Heart left ventricle (tissue), 16 donors: ENCODE results near the gene PARP3. TPM values are rescaled to one million over a fixed set of nuclear protein-coding genes. Genes with fewer than 3 reads are reported as not detected.

Source experiments
- ATAC-seq, 4 donors: fragments of 200-7000 bp; cut with Tn5 transposase; one replicate each; pipeline ENCODE4 v1.9.1; 2020 to 2022; ENCODE audit warnings: moderate library complexity in 4 of 4, mild to moderate bottlenecking in 3 of 4, moderate number of reproducible peaks in 1 of 4
- DNase-seq, 5 donors: peaks; one replicate each; pipeline ENCODE4 v3.0.0-alpha.2; 2020
- H3K27ac ChIP-seq, 12 donors: fragments of 200-600 bp; sonication (generic) in 4 of 12; one replicate each; pipeline versions ENCODE4 v1.5.0 to v1.8.0; 2016 to 2022; ENCODE audit warnings: mild to moderate bottlenecking in 2 of 12
- H3K27me3 ChIP-seq, 9 donors: fragments of 200-600 bp; sonication (generic) in 2 of 9; one replicate each; pipeline versions ENCODE4 v1.5.1 to v1.8.0; 2016 to 2022; ENCODE audit warnings: mild to moderate bottlenecking in 3 of 9
- H3K36me3 ChIP-seq, 9 donors: fragments of 200-600 bp; sonication (generic) in 2 of 9; one replicate each; pipeline versions ENCODE4 v1.5.0 to v1.8.0; 2018 to 2022; ENCODE audit warnings: mild to moderate bottlenecking in 2 of 9
- H3K4me1 ChIP-seq, 12 donors: fragments of 200-600 bp; sonication (generic) in 4 of 12; one replicate each; pipeline versions ENCODE4 v1.5.0 to v1.8.0; 2016 to 2022; ENCODE audit warnings: mild to moderate bottlenecking in 3 of 12
- H3K4me3 ChIP-seq, 12 donors: fragments of 200-600 bp; sonication (generic) in 4 of 12; one replicate each; pipeline versions ENCODE4 v1.5.0 to v1.8.0; 2017 to 2022; ENCODE audit warnings: mild to moderate bottlenecking in 9 of 12, moderate library complexity in 4 of 12
- H3K9me3 ChIP-seq, 12 donors: fragments of 200-600 bp; sonication (generic) in 4 of 12; one replicate each; pipeline versions ENCODE4 v1.5.0 to v1.8.0; 2016 to 2022; ENCODE audit warnings: mild to moderate bottlenecking in 1 of 12
- POLR2A ChIP-seq, 2 donors: fragments of 450-650 bp; IDR thresholded peaks; one replicate each; pipeline ENCODE4 v1.6.1; 2017; ENCODE audit warnings: antibody characterized with exemption in 2 of 2, mild to moderate bottlenecking in 2 of 2, moderate library complexity in 2 of 2
- WGBS, 4 donors: extraction: QIAGEN DNeasy Blood & Tissue Kit in 2 of 4; methylation state at CpG; one replicate each; pipeline versions ENCODE4 v1.1.5 to v1.1.7; 2013 to 2018; 5-methylcytosine and 5-hydroxymethylcytosine counted together
- intact Hi-C, 10 donors: fragments of 100-400 bp; cut with DNase I; formaldehyde crosslinking; loops; one replicate each; pipeline versions ENCODE4 v1.11.1 to v1.14.2; 2022
- polyA plus RNA-seq, 2 donors: library from polyadenylated mRNA; stranded (reverse); fragments of 200-250 nt; gene quantifications; one replicate each; pipeline ENCODE4 v1.2.3, GENCODE V29; 2013
- total RNA-seq, 9 donors: library from RNA; depleted of rRNA in 2 of 9; stranded (reverse); fragments of >200 nt in 2 of 9; fragmentation: NEBNext Ultra II Directional in 3 of 9; extraction: Animal tissue kit (Norgen Biotek cat#: 25700) in 3 of 9; gene quantifications; one replicate each; pipeline versions ENCODE4 v1.1.0 to v1.2.4, GENCODE V29; 2016 to 2023
- TF ChIP-seq, protein P1 (sequence below), 12 donors: fragments of 200-600 bp; sonication (generic) in 4 of 12; IDR thresholded peaks; one replicate each; pipeline versions ENCODE4 v1.5.0 to v1.8.0; 2018 to 2022; ENCODE audit warnings: antibody characterized with exemption in 12 of 12, mild to moderate bottlenecking in 5 of 12
- donor health status: ischemic (EF 13 %, LVEDD 7.1; RV severe dilation, severe dysfunction).
- donor health status: healthy with polysubstance abuse.
- donor health status: DM: no; HTN: yes; CAD: no.
- donor health status: DM: no; HTN: no; CAD: no.
- donor health status: ischemic (EF 25% LVEDD 6.9; RV normal size, moderate dysfunction).
- donor health status: ischemic (EF 25% LVEDD 5.7; RV mildly dilated, moderate dysfunction).
- donor health status: healthy.
- donor health status: DM: yes; HTN: yes; CAD: no.
- donor health status: ischemic (EF 35%, LVEDD 5.7; RV mildly dilated, moderate dysfunction).
- donor health status: nonischemic (EF 11% LVEDD 7.7; RV severe dilation, severe dysfunction).
- donor health status: DM: yes; HTN: yes; CAD: no.
- donor health status: PGD.
- donor health status: ischemic (EF 29% LVEDD 5.4; RV normal size, mild dysfunction).
- donor health status: nonischemic (EF 23%, LVEDD 6.1; RV moderate dilation, normal function).

The PARP3 gene
- total and polyA plus RNA-seq, 11 donors, result 7.0 to 37.5 (median 13.9) TPM

DNA sequence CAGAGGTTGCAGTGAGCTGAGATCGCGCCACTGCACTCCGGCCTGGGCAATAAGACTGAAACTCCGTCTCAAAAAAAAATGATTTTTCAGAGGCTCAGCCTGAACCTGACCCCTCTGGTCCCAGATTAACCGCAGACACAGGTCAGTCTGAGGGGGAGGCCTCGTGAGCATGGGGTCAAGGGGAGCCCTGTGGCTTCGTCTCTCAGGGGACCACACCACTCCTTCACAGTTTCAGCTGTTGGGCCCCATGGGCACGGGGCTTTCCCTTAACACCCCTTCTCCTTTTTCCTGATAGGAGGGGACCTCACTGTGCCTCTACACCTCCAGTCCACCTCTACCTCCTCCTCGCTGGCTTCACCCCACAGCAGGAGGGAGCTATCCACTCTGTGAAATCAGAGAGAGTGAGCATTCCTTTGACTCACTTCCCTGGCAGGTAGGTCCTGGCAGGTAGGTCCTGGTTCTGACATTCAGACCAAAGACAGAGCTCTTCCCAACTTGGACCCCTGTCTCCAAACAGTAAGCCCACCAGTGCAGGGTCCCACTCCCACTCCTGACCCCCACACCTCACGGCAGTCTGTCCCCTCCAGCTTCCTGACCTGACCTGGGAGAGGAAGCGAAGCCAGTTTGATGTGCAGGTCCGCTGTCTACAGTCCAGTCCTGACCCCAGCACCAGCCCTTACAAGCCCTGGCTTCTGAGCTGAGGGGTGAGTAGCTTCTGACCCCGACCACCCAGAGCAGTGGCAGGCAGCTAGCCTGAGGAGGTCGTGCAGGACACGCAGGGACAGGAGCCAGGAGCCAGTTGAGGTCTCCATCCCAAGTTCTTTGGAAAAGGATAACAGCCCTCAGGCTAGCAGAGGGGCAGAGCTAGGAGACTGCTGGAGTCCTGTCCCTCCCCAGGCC, 9.4 kb upstream of the PARP3 start:
- Histone ChIP-seq H3K27ac (no peak overlapping the region), H3K27me3 (no peaks in the 10 kb centered on the region), H3K9me3 (no peaks in the 10 kb centered on the region), H3K4me1 (no peaks in the 10 kb centered on the region), H3K4me3 (no peak overlapping the region), H3K36me3 (peaks cover 0 to 55% (median 44%) of the 10 kb centered on the region in 9 donors)
- TF ChIP-seq, protein P1, sequence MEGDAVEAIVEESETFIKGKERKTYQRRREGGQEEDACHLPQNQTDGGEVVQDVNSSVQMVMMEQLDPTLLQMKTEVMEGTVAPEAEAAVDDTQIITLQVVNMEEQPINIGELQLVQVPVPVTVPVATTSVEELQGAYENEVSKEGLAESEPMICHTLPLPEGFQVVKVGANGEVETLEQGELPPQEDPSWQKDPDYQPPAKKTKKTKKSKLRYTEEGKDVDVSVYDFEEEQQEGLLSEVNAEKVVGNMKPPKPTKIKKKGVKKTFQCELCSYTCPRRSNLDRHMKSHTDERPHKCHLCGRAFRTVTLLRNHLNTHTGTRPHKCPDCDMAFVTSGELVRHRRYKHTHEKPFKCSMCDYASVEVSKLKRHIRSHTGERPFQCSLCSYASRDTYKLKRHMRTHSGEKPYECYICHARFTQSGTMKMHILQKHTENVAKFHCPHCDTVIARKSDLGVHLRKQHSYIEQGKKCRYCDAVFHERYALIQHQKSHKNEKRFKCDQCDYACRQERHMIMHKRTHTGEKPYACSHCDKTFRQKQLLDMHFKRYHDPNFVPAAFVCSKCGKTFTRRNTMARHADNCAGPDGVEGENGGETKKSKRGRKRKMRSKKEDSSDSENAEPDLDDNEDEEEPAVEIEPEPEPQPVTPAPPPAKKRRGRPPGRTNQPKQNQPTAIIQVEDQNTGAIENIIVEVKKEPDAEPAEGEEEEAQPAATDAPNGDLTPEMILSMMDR (IDR thresholded peaks at IDR 0.05), result no peak
- no peak for TF ChIP-seq POLR2A (IDR thresholded peaks at IDR 0.05)
- no peak for ATAC-seq
- intact Hi-C loops, result no loop called here
- 93 to 95% (median 94%) methylated on average over 13 to 15 of the region's 15 CpGs for WGBS, 4 donors
- DNase-seq, result no peak

DNA sequence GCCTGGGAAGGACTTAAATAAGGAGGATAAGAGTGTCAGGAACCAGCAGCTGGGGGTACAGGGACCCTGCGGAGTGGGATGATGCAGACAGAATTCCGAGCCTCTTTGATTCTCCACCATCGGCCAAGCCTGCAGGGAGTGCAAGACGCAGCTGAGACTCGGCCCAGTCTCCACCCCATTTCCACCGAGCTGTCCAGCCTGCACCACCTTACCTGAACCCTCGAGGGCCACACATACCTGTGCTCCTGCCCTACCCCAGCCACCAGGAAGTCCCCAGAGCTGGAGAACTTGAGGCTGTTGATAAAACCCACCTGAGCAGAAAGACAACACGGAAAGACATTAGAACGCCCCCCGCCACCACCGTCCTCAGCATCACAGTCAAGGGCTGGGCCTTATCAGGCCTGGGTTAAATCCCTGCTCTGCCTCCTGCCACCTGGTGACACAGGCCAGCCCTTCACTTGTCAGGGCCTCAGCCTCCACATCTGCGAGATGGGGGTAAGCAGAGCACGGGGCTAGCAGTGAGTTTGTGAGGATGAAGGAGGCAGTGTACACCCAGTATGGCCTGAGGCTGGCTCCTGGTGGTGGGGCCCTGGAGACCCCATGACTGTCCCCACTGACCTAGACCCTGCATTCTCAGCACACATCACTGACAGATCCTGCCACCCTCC, 8.6 kb upstream of the PARP3 start:
- H3K9me3 ChIP-seq, result no peaks in the 10 kb centered on the region
- peaks cover 0 to 64% (median 48%) of the 10 kb centered on the region in 9 donors for H3K36me3 ChIP-seq
- H3K27me3 ChIP-seq, result no peaks in the 10 kb centered on the region
- H3K4me3 ChIP-seq, result no peak overlapping the region
- no peaks in the 10 kb centered on the region for H3K4me1 ChIP-seq
- WGBS, 4 donors, result 84 to 93% (median 91%) methylated on average over 11 to 13 of the region's 13 CpGs
- TF ChIP-seq, protein P1 (IDR thresholded peaks at IDR 0.05), result no peak
- TF ChIP-seq POLR2A (IDR thresholded peaks at IDR 0.05), result no peak
- intact Hi-C loops, result no loop called here
- DNase-seq (no peak), ATAC-seq (no peak)
- H3K27ac ChIP-seq, result no peak overlapping the region

DNA sequence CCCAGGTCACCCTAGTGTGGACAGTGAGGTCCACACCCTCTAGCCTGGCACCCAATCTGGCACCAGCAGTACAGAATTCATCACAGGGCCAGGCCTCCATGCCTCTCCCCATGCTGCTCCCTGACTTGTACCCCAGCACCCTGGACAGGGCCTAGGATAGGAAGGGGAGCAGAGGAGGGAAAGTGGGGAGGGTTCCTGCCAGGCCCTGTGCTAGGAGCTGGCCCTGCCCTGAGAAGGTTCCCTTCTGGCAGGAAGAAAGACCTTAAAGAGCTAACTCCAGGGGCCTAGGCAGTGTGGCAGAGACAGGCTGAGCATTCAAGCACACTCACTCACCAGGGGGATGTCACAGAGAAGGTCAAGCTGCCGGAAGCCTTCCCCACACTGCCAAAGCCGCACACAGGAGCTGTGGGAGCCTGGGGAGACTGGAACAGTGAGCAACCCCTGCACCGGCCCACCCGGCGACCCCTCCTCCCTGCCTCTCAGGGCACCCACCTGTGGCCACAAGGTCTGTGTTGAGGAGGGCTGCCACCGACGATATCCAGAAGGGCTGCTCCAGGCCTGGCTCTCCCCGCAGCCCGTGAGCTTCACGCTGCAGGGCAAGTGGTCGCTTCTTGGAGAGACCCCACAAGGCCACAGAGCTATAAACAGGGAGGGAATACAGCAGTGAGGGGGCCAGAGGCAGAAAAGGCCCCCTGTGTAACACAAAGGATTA, 7.9 kb upstream of the PARP3 start:
- Histone ChIP-seq H3K4me1 (no peaks in the 10 kb centered on the region), H3K36me3 (peaks cover 0 to 68% (median 48%) of the 10 kb centered on the region in 9 donors), H3K4me3 (no peak overlapping the region), H3K27ac (no peak overlapping the region), H3K27me3 (no peaks in the 10 kb centered on the region), H3K9me3 (no peaks in the 10 kb centered on the region)
- TF ChIP-seq, protein P1 (IDR thresholded peaks at IDR 0.05), result no peak
- TF ChIP-seq POLR2A (IDR thresholded peaks at IDR 0.05), result no peak
- intact Hi-C loops, result no loop called here
- DNase-seq (no peak), ATAC-seq (no peak)
- WGBS, 4 donors, result 89 to 98% (median 95%) methylated on average over 11 of the region's 11 CpGs
